Stimulated activated CD4-positive, alpha-beta T cell treated with anti-CD3 and anti-CD28 coated beads, Interleukin-1b, Interleukin-23, amount 100 ng/mL, for 48 hours (primary cell): Measurements from ENCODE around the gene ODF2.
A peak's percentile ranks its signal among the peaks of the same experiment; 100 is the strongest.
"Not testable (repeated sequence)": the region's sequence is repeated elsewhere in the genome, so short reads cannot be mapped to it uniquely, and the experiment has no call there.

ENCODE experiments used
- DNase-seq: peaks from one replicate; pipeline ENCODE4 v3.0.0-alpha.2; 2020

ODF2 gene

DNA sequence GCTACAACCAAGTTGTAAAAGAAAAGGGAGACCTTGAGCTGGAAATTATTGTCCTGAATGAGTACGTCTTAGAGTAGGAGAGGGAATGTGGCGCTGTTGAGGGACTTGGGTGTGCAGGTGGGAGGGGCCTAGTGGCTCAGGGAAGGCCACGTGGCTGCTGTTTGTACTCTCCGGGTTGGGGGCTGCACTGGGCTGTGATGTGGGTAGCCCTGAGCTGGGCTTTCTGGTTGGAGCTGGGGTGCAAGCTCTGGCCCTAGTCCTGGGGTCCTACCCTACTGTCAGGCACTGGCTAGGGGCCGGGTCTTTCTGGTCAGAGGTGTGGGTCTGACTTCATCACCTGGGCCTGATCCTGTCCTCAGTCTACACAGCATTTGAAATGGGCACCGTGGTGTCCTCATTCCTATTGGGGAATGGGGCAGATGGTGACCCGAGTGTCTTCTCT lies 29.6 kb downstream of the ODF2 start:
- DNase-seq, result no peak

DNA sequence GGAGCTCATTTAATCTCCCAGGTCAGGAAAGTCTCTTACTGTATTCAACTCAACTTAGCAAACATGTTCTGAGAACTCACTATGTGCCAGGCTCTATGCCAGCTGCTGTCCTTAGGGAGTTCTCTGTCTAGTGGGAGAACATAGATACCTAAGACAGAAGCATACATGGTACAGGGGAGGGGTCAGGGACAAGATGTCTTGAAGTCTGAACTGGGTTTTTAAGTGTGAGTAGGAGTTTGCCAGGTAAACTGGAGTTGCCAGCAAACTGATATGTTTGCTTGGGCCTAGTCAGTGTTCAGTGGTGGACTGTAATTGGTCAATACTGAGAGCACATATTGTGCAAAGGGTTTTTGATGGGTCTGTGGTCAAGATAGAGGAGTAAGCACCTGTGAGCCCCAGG lies 30.4 kb downstream of the ODF2 start:
- no peak for DNase-seq

DNA sequence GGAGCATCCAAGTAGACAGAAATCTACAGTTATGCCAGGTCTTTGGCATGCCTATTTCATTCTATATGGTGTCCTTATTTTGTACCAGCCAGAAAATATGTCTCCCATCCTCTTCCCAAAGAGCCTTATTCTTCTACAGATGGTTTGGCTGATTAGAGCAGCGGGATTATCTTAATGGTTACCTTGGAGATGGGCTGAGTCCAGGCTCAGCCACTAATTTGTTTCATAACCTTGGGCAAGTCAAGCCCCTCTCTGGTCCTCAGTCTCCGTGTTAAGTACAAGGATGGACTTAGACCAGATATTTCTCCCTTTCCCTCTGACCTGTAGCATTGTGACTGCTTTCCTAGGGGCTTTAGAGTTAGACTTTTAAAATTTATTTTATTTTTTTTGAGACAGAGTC lies 37.6 kb downstream of the ODF2 start:
- no peak for DNase-seq

DNA sequence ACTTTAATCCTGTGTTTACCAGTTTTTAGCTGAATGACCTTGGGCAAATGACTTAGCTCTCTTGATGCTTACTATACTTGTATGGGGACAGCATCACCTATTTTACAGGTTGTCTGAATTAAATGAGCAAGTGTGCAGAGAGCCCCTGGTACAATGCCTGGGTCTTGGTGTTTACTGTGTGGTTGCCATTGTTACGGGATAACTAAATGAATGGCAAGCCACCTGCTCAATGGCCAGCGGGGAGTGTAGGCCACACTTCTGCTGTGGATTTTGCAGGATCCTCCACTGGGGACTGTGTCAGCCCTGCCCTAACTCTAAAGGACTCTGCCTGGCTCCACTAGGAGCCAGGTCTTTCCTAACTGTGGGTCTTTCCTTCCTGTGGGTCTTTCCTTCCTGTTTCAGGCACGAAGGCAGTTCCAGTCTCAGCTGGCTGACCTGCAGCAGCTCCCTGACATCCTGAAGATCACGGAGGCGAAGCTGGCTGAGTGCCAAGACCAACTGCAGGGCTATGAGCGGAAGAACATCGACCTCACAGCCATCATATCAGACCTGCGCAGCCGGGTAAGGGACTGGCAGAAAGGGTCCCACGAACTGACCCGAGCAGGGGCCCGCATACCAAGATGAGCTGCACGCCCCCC lies 38.4 kb downstream of the ODF2 start:
- no peak for DNase-seq

DNA sequence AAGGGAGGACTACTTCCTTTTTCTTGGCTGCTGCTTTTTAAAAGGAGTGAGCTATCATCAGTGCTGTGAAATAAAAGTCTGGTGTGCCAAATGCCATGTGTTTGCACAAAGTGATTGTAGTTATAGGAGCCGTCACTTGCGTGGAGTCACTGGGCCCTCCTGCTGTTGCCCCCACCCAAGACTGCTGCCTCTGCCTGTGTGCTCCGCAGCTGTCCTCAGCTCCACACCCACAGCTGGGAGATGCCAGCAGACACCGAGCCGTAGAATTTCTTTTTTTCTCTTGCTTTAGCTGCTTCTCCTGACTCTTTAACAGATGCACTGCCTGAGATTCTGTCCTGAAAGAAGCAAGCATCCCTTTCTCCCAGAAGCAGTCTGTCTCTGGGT lies 38.9 kb downstream of the ODF2 start:
- DNase-seq, result no peak

DNA sequence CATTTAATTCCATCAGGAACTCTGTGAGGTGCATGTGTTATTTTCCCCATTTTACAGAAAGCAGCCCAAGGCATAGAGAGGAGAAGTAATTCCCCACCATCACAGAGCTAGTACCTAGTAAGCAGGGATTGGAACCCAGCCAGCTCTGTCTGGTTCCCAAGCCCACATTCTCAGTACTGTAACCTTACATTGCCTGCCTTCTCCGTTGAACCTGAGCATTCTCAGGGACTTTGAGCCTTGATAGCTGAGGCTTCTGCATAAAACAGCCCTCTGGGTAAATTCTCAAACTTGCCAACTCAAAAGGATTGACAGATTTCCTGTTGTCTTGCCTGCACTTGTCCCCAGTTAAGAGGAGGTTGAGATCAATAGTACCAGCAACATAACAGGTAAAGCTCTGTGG lies 39.5 kb downstream of the ODF2 start:
- DNase-seq, result no peak

DNA sequence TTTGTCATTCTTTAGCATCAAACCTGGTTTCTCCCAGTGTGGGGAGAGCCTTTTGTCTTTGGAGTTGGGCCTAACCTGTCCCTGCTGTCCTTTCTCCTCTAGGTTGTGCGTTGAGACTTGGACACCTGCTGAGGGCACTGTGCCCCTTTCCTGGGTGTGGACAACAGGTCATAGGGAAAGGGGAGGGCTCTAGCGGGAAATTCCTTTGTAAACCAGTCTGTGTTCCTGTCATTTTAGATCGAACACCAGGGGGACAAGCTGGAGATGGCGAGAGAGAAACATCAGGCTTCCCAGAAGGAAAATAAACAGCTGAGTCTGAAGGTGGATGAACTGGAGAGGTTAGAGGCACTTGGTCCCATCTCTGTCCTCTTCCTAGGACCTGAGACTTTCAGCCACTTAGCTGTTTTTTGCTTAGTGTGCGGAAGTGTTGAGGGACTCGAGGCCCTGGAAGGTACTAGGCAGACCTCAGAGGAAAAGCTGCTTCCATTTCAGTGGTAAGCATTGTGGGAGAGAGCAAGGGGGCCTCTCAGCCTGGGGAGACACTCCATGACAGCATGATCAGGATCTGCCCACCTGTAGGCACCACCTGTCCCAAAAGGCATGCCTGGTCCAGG lies 40.1 kb downstream of the ODF2 start:
- no peak for DNase-seq

DNA sequence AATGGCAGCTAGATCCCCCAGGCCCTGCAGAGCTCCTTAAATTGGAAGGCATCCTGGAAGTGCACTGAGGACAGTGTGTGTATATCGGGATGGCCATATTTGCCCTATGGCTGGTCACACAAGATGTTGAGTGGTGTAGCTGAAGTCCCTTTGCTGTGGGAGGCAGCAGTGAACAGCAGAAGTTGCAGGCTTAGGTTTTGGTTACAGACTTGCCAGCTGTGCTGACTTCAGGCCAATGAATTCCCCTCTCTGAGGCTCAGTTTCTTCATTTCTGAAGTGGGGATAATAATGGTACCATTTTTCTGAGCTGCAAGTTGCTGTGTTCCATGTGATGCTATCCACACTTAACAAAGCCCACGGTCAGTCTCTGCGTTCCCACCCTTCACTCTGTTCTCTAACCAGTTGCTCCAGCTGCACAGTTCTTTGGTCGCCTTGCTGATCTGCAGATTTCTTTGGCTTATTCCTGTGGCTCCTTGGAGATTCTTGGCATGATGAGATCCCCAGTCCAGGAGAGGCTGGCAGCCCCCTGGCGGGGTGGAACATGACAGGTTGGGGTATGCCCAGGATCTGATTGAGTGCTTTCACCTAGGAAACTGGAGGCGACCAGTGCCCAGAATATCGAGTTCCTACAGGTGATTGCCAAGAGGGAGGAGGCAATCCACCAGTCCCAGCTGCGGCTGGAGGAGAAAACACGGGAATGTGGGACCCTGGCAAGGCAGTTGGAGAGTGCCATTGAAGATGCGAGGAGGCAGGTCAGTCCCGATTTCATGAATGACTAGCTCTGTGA lies 42.2 kb downstream of the ODF2 start:
- DNase-seq, result no peak

DNA sequence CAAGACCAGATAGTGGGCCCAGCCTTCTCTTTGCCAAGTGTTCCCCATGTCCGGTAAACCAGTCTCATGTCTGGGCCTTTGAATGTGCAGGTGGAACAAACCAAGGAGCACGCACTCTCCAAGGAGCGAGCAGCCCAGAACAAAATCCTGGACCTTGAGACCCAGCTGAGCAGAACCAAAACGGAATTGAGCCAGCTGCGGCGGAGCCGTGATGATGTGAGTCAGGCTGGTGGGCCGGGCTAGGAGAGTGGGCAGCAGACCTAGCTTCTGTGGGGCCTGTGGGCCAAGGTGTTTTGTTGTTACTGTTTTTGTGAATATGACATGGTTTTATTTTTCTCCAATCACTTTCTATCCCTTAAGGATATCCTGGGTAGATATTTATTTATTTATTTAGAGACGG lies 43.1 kb downstream of the ODF2 start:
- DNase-seq, result no peak

DNA sequence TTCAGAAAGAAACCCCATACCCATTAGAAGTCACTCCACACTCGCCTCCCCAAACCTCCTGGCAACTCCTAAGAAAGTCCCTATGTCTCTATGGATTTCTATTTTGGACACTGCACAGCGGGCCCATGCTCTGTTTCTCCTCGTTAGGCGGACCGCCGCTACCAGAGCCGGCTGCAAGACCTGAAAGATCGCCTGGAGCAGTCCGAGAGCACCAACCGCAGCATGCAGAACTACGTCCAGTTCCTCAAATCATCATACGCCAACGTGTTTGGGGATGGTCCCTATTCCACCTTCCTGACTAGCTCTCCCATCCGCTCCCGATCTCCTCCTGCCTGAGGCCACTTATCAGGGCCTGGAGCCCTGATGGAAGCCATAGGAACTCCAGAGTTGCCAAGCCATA lies 44.1 kb downstream of the ODF2 start:
- DNase-seq, result no peak

DNA sequence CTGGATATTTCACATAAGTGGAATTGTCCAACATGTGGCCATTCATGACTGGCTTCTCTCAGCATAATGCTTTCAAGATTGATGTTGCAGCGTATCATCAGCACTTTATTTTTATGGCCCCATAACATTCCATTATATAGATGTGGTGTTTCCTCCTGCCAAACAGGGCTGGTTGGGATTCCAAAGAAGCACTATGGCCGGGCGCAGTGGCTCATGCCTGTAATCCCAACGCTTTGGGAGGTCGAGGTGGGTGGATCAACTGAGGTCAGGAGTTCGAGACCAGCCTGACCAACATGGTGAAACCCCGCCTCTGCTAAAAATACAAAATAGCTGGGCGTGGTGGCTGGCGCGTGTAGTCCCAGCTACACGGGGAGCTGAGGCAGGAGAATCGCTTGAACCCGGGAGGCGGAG lies 47.6 kb downstream of the ODF2 start:
- not testable (repeated sequence) for DNase-seq

DNA sequence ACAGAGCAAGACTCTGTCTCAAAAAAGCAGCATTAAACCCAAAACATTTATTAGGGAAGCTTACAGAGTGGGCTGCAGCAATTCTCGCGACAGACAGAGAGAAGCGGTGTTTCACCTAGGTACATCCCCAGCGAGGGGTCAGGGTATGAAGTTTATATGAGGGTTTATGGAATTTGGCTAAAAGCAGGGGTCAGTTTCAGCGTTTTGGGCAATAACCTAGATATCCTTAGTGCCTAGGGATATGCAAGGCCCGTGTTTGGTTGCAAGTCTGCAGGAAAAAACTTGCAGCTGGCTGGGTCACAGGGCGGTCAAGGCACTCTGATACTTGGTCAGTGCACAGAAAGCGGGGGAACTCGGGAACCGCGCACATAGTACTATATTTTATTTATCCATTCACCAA lies 48.1 kb downstream of the ODF2 start:
- DNase-seq, result no peak

DNA sequence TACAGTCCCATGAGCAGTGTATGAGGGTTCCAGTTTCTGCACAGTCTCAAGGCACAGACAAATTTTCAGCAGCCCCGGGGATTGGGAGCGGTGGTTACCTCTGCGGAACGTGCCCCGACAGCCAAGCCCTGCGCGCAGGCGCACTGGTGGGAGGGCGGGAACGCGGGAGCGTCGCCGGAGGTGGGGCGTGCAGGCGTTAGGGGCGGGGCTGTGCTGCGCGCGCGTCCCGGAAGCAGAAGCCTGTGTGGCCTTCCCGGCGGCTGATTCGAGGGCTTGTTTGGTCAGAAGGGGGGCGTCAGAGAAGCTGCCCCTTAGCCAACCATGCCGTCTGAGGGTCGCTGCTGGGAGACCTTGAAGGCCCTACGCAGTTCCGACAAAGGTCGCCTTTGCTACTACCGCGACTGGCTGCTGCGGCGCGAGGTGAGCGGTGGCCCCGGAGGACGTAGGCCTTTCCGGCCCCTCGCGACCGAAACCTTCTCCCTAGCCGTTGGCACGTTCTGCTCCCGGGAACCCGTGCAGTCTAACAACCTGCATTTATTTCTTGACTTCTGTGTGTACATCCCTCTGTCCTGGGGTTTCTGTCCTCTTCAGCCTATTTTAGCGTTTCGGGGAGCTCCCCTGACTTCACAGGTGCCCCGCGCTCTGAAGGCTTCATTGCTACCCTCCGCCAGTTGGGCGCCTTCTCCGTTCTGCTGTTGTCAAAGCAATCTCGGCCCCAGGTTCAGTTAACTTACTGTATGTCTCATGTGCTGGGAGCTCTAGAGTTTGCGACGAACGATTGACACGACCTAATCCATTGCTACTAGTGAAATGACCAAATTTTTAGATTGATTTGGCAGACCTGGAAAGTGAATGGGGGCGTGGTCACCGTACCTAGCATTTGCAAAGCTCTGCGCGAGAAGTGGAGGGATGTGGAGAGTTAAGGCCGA lies 48.9 kb downstream of the ODF2 start, which contains the start of gene GLE1:
TSS of gene GLE1 (plus strand) at position 235 of the 929 bp plus-strand sequence. CDS start at position 322, 87 bp downstream.
- peak; percentile 94 for DNase-seq

DNA sequence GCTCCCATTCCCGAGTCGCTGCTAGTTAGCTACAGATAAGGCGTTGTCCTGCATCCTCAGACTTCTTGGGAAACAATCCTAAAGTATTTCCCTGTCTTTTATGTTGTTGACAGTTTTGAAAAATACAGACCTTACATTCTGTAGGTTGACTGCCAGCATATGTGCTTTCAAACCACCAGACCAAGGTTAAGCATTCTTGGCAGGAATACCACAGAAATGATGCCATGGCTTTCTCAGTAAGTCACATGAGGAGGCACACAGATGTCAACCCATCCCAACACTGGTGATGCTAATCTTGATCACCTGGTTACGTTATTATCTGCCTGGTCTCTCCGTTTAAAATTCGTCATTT lies 49.6 kb downstream of the ODF2 start:
- DNase-seq, result no peak

DNA sequence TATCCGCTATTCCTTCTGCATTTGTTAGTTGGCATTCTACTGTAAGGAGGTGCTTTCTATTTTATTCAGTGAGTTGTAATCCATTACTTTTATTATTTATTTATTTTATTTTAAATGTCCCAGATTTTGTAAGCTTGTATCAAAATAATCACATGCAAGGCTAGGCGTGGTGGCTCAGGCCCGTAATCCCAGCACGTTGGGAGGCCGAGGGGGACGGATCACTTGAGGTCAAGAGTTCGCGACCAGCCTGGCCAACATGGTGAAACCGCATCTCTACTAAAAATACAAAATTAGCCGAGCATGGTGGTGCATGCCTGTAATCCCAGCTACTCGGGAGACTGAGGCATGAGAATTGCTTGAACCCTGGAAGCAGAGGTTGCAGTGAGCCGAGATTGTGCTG lies 50.1 kb downstream of the ODF2 start:
- DNase-seq, result not testable (repeated sequence)

DNA sequence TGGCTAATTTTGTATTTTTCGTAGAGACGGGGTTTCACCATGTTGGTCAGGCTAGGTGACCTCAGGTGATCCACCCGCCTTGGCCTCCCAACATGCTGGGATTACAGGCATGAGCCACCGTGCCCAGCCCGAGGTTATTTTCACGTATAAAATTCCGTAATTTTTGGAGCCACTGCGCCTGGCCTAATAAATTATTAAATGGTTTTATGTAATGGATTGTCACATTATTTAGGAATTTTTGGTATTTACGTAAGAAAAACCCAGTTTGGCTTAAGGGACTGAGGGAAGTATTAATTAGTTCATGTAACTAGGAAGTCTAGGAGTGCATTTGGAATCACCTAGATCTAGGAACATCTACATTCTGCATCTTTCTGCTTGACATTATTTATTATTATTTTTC lies 57.0 kb downstream of the ODF2 start:
- no peak for DNase-seq

DNA sequence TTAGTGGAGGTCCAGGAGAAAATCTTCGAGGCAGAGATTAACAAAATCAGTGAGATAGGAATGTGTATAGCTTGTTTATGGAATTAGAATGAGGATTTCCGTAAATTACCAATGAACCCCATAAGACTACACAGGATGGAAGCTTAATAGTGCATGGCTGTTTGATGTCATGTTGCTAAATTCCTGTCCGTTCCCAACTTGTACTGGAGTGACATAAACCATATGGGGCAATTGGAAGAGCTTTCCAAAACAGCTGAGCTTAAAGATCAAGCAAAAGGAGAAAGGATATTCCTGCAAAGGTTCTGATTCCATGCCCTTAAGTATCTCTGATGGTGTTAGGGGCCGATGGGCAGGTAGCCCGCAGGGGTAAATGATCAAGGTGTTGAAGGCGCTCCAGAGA lies 66.2 kb downstream of the ODF2 start:
- no peak for DNase-seq

DNA sequence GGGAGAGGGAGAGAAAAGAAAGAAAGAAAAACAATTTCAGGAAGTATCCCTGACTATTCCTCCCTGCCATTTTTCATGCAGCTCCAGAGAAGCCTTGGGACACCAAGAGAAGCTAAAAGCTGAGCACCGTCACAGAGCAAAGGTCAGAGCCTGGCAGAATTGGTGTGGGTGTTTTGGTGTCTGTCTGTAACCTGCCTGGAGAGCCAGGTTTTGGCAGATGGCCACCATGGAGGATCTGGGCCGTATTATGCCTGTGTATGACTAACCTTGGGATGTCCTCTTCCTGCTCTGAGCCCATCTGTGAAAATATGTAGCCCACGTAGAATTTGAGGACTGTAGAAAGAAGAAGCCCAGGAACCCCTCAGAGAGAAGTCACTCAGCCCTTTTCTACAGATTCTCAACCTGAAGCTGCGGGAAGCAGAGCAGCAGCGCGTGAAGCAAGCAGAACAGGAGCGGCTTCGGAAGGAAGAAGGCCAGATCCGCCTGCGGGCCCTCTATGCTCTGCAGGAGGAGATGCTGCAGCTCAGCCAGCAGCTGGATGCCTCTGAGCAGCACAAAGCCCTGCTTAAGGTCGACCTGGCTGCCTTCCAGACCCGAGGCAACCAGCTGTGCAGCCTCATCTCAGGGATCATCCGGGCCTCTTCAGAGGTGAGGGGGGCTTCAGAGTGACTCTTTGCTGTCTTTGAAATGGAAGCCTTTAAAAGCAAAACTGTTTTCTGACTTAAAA lies 67.6 kb downstream of the ODF2 start:
- DNase-seq, result no peak

DNA sequence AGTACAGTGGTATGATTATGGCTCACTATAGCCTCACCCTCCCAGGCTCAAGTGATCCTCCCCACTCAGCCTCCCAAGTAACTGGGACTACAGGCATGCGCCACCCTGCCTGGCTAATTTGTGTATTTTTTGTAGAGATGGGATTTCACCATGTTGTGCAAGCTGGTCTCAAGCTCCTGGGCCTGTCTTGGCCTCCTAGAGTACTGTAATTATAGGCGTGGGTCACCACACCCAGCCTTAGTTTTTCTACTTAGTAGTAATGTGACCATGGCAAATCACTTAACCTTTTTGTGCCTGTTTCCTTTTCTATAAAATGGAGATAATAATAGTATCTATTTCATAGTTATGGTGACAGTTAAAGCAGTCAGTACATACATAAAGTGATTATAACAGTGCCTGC lies 70.9 kb downstream of the ODF2 start:
- no peak for DNase-seq

DNA sequence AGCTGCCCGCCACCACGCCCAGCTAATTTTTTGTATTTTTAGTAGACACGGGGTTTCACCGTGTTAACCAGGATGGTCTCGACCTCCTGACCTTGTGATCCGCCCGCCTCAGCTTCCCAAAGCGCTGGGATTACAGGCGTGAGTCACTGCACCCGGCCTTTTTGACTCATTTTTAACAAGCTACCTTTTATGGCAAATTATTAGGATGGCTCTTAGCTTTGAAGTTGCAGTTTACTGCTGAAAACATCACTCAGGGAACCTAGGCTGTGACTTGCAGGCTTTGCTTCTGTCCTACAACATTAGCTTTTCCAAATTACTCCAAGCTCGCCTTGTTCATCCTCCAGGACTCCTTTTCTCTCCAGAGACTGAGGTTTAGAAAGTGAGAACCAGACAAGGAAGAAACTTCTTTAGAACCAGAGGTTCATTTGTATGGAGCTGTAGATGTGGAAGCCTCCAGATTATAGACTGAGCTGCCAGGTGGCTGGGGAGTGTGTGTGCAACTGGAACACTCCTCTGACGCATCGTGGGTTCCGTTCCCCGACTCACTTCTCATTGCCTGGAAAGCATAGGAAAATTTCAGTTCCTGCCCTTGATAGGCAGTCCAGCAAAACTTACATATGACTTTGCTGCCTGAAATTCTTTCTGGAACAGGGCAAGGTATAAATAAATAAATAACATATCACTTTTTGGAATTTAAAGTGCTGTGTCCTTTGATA lies 72.8 kb downstream of the ODF2 start:
- DNase-seq, result no peak

DNA sequence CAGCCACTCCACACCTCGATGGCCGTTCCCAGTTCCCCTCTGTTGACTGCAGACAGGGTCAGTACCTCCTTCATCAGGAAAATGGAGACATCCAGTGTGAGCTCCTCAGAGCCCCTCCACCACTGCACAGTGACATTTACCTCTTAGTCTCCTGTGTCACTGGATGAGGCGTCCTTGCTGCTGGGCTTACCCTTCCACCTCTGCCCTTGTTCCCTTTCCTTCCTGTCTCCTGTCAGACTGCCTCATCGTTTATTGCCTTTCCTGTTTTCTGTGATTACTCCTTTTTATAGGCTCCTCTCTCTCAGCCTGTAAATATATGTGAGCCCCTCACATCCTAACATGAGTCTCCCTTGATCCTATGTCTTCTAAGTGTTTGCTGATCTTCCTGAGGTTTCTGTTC lies 73.4 kb downstream of the ODF2 start:
- no peak for DNase-seq

DNA sequence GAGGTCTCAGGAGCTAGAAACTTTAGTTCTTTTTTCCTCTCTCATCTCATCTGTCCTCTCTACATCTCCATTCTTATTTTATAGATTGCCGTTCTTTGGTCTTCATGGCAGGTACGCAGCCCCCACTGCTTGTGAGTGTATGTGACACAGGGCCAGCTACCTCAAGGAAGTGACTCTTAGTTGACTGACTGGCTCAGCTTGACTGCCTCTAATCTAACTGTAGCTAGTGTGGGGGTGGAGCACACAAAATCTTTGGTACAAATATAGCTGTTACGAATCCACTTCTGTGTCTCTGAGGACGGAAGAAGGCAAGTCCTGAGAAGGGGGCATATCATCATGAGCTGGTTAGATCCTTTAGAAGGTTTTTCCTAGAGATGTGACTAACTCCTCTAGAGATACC lies 76.8 kb downstream of the ODF2 start:
- DNase-seq, result no peak
